DMS153 treated with DMSO at 0.1 percent for 48 hours (cell line): ENCODE measurements around the gene NEK6.

Experiments used
- DNase-seq: peaks from one replicate; lab custom pipeline; 2025; ENCODE audit not compliant: unreplicated experiment; lab: John Stamatoyannopoulos, UW

Gene NEK6

DNA sequence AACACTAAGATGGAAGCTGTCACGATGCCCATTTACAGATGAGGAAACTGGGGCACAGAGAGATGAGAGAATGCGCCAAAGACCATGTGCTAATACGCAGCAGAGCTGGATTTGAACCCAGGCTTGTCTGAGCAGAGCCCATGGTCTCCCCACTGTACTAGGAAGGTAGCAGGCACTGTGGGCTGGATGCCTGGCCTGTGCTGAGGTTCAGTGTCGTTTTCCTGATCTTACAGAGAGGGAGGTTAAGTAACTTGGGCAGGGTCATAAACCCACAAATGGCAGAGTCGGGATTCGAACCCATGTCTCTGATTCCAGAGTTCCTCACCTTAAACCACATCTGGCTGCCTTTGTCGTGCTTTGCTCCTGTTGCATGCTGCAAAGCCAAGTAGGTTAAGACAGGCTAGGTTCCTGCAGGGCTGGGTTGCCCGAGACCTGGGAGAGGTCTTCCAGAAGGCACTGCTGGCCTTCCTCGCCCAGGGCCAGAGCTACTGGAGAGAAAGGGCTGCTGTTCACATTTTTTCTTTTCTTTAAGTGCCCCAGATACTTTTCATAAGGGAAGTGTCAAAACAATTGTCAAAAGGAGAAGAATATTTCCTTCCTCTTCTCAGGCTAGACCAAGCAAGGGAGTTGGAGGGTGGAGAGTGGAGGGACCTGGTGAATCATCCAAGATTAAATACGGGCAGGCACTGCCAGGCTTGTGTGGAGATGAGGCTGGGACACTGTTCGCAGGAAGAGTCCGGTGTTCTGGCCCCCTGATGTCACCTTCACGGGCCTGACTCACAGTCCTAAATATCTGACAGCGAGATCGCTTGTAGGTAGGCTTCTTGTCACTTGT lies 3.2 kb downstream of the NEK6 start:
- no peak for DNase-seq

DNA sequence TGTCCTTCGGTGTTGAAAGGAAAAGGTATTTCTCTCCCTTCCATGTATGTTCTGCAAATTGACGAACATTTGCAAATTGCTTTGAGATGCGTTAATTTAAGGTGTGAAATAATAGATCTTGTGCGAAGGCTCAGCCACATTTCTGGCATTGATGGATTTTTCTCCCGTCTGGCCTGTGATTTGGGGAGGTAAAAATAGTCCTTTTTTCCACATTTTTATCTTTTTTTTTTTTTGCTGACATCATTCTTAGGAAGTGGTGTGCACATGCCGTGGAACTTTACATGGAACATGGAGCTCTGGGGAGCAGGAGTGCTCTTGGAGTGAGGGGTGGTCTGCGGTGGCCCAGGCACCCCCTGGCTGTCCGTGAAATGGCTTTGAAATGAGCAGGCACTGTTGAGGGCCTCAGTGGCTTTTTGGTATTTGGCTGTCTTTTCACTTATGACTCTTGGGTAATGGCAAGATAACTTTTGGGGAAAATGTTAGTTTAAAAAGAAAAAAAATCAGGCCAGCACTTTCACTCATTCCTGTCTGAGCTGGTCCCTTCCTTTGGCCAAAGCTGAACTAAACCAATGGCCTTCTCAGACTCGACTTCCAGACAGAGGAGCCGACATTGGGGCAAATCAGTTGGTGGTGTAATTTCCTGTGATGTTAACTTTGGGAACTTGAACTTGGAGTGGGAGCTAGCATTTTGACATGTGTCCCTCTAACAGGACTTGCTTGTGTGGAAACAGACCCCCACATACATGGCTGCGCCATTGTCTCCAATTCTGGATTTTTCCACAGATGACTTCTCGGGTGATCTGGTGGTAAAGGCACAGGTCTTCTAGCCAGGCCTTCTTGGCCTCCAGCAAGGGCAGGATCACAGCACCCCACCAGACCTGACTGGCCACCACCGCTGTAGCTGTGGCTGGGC lies 4.2 kb downstream of the NEK6 start:
- no peak for DNase-seq

DNA sequence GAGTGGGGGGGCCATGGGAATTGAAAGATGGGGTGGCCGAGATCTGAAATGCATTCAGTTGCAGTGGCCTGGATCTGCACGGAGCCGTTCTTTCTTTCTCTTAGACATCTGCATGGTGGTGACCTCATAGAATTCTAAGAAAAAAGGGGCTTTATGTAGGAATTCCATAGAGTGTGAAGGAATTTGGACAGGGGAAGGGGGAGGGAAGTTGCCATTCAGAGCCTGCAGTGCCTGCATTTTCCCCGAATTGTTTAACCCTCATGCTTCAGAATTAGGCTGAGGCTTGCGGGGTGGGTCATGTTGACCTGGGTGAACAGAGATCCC lies 4.9 kb downstream of the NEK6 start:
- no peak for DNase-seq

DNA sequence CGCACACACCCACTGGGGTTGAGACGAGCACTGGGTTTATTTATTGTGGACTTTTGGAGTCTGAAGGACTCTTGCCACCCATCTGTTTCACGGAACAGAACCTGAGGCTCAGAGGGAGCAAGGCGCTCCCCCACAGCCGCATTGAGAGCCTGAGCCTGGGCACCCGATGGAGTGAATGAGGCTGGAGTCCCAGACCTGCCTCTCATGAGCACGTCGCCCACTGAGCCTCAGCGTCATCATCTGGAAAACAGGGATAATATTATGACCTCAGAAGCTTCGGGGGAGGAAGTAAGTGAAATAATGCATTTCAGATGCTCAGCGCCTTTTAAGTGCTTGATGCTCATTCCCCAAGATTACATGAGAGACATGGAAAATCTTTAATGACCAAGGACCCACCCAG lies 5.5 kb downstream of the NEK6 start:
- DNase-seq: no peak

DNA sequence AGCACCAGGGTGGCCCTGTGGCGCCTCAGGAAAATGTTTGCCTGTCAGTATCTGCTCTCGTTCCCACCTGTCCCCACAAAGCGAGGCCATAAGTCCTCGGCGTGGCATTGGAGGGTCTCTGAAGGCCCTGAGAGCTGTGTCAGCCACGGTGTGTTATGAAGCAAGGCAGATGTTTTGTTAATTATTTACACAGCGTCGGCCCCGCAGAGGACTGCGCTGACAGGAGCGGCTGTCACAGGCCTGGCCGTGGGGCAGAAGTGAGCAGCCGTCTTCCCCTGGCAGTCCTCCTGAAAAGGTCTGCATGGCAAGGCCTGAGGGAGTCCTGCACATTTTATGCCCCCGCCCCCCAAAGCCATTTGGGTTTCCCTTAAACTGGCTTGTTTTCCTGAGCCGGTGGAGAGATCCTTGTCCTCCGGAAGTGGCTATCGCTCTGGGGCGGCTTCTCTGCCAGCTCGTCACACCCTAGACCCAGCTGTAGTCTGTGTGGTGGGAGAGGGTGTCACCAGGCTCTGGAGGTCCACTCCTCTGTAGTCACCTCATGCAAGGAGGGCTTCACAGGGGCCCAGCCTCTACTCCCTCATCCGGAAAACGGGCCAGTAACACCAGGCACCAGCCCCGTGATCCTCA lies 6.2 kb downstream of the NEK6 start:
- no peak for DNase-seq

DNA sequence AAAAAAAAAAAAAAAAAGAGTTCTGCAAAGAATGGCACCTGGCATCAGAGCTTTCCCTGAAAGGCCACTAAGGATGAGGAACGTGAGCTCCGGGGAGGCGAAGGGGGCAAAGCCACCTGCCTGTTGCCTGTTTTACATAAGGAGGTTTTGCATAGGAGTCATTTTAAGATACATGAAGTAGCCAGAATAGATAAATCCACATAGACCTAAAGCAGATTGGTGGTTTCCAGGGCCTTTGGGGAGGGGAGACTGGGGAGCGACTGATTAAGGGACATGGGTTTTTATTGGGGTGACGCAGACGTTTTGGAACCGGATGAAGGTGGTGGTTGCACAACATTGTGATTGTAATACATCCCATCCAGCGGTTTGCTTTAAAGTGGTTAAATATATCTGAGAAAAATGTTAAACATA lies 7.1 kb downstream of the NEK6 start:
- DNase-seq: no peak

DNA sequence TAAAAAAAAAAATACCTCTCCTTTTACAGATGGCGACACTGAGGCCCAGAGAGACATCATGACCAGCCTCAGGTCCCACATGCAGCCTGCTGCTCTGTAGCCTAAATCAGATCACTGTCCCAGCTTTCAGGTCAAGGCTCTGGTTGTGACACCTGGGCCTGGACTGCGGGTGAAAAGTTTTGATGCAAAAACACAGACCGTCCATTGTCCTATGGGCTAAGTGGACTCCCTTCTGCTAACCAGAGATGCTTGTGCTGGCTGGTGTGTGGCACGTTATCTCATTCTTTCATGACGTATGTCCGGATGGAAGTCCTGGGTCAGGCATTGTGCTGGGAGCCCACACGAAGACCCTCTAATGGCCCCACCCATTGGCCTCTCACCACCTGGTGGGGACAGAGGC lies 7.8 kb downstream of the NEK6 start:
- no peak for DNase-seq

DNA sequence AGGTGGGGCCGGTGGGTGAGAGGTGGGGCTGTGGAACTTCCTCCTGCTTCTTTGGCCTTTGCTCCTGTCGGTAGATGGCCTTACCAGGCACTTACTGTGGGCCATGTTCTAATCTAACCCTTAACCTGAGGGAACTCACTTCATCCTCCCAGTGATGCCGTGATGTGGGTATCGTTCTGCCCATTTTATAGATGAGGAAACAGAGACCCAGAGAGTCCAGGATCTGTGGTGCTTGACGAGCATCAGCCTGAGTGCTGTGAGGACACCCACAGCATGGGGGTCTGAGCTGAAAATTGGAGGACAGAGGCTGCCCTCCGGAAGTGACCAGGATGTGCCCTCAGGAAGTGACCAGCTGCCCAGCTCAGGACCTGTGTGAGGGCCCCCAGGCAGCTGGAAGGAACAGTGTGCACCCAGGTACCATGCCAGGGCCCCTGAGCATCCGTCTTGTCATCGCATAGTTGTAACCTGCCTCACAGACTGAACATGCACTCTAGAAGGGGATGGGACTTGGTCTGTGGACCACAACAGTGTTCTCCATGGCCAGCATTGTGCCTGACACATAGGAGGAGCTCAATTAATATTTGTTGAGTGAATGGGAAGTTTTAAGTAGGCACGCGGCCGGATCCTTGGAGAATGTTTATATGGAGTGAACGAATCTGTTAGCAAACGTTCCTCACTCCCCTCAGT lies 8.5 kb downstream of the NEK6 start:
- DNase-seq: no peak

DNA sequence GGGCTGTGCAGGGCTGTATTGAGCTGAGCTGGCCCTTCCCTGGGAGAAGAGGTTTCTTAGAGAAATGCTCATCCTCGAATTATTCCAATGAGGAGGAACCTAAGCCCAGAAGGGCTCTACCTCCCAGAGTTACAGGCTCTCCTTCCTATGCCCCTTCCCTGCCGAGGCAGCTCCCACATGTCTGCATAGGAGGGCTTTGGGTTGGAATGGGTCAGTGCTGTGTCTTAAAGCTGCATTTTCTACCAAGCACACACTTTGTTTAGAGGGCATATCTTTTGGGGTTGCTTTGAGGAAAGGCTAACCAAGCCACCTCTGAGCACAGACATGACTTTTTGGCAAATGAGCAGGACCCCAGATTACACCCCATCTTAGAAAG lies 9.1 kb downstream of the NEK6 start:
- DNase-seq: no peak

DNA sequence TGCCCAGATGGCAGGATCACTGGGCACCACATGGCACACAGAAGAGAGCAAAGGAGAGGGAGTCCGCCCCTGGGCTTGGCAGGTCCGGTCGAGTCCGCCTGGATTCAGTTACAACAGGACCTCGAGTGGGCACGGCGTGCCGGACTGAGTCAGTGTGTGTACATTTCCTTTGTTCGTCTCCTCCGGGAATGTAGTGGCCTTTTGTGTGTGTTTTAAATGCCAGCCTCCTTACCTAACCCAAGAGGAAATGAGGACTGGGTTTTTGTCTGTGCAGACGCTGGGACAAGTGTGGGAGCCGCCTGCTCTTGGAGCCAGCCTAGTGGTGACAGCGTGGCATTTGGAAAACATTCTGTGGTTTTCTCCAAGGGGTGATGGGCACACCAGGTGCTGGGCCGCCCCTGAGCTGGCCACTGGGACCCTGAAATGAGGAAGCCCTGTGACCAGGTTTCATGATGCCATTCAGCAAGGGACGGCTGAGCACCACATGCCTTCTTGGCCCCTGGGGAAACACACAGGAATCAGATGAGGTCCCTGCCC lies 9.6 kb downstream of the NEK6 start:
- peak; percentile 77 for DNase-seq

DNA sequence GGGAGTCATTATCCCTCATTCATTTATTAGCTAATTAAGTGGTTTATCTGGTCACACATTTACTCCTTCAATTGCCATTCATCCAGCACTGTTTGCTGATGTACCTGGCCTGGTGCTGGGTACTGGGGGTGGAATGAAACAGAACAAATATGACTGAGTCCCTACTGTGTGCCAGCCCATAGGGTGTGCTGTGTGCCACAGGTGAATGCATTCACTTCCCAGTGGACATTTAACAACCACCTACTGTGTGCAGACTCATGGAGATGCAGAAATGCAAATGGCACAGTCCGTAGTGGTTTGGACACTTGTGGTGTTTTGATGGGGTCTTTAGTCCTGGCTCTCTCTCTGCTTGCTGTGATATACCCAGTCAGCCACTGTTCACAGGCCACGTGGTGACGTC lies 10.5 kb downstream of the NEK6 start:
- no peak for DNase-seq

DNA sequence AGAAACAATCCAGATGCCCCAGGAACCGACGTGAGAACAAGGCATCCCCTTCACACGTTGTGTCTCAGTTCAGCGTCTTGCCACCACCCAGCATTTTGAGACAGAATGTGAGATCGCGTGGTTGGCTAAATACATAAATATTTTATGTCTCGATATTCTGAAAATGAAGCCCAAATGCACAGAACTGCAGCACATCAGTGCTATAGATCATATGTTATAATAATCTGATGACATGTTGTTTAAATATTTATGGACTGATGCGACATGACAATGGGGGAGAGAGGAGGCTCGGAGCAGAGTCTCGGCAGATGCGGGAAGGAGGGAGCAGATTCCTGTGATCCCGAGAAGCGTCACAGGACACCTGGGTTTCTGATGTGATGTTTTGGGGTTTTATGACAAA lies 10.9 kb downstream of the NEK6 start:
- no peak for DNase-seq

DNA sequence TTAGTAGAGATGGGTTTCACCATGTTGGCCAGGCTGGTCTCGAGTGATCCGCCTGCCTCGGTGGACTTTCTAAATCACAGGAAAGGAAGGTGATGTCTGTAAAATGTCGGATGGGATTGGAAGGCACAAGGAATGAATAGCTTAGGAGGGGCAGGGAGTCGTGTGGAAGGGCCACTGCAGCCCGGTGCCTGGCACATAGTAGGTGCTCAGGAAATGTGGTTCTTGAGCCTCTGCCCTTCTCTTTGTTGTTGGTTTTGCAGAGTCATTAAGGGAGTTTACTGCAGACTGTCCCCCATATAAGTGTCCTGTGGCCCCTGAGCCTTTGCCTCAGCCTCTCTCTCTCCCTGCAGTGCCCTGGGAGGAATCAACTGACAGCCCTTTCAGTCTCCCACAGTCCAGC lies 11.8 kb downstream of the NEK6 start:
- DNase-seq: no peak

DNA sequence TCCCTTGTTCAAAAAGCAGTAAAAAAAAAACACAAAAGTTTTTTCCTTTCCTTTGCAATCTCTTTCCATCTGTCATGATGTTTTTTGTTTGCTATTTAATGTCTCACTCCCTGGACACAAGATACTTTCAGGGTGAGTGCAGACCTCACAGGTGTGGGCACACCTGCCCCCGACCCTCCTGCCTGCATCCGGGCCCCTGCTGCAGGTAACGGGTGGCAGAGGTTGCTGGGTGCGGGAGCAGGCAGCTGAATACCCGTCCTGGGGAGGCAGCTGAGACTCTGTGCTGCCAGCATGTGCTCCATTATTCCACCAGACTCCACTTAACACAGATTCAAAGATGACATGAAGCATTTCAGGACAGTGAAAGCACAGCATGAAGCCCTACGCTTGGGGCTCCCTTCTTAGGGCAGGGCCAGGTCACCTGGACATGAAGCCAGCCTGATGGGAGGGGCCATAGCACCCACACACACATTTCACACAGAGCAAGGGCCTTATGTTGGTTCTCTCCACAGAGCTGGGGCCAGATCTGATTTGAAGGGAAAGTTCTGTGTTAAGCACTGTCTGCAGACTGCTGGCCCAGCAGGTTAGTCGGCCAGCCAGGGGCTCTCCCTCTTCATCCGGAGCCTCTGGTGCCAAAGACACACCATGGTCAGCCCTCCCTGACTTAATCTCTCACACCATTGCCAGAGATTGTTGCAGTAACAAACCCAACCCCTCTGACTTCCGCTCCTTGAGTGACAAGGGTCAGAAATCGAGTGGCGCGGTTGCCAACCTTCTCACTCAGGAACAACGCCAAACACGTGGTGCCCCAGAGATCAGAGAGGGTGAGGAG lies 13.0 kb downstream of the NEK6 start:
- no peak for DNase-seq

DNA sequence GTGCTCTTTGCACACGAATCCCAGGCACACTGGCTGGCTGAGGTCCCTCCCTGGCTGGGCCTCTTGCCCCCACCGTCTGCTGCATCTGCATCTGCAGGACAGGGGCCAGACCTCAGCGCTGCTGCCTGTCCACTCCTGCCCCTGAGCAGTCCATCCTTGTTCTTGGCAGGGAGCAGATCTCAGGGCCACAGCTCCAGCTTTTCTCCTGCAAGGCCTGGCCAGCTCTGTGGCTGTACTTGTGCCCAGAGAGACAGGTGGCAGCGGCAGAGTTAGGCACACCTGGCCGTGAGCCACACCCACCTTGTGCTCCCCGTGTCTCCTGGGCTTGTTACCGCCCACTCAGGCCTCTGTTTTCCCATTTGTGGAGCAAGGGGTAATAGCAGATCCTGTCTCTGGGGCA lies 13.9 kb downstream of the NEK6 start:
- peak; percentile 26 for DNase-seq

DNA sequence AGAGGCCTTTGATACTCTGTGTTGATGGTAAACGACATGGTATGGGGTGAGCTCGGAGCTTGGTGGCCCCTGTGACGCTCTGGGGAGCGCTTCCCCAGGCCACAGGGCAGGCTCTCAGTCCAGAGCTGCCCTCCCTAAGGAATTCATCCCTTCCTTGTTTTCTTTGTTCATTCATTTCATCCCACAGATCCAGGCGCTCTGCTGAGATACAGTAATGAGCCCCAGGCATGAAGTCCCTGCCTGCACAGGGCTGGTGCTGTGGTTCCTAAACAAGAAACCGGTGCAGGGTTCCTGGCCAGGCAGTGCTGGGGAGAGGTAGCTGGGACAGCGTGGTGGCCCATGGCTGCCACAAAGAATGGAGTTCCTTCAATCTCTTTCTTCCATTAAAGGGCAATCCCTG lies 14.4 kb downstream of the NEK6 start:
- DNase-seq: no peak

DNA sequence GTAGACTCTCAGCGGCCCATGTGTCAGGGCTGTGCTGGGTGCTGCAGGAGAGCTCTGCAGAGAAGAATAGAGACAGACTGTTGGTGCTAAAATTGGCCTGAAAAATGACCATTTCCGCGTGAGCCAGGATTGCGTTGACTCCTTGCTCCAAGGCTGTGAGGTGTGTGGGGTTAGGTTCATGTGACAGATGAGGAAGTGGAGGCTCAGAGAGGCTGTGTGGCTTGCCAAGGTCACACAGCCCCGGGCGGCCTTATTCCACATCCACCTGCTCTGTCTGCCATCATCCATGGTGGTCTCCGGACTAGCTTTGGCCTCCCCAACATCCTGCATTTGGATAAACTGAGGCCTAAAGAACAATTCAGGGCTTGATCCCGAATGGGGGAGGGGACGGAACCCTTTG lies 15.2 kb downstream of the NEK6 start:
- DNase-seq: no peak

DNA sequence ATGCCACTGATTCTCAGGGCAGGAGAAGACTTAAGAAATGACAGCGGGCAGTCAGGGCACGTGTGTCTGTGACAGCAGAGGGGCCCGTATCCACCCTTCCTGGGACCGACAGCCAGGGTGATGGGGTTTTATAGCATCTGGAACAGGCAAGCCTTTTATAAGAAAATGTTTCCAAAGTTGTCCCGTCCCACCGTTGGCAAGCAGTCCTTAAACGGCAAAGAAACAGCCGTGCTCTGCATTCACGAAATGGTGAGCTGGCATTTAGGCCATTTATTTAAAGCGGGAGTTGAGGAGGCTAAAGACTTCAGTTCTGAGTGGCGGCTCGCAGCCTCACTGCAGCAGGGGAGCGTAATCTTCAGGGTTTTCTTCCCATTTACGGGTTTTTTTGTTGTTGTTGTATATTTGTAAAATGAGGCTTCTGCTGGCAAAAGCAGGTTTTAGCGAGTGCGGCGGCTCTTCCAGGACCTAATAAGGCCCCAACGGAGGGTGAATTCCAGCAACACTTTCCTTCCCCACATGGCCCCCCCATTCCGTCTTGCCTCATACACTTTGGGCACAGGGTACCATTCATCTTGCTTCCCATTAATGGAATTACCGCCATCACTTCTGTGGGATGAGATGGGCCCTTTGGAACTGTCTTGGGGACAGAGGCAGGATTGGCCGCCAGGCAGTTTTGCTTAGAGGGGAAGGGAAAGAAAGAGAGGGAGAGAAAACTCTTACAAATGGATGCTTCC lies 15.8 kb downstream of the NEK6 start:
- no peak for DNase-seq

DNA sequence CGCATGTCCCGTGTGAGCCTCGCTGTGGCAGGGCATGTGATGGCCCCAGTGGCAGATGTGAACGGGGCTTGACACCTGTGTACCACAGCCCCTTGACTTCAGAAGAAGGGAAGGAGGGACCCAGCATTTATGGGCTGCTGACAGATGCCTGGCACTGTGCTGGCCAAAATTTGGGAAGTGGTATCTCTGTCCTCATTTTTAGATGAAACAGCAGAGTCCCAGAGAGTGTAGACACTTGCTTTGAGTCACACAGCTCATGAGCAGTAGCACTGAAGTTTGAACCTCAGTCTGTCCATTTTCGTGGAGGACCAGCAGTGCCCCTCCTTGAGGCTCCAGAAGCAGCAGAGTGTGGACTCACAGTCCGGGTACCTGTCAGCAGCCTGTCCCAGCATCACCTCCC lies 16.5 kb downstream of the NEK6 start:
- DNase-seq: no peak

DNA sequence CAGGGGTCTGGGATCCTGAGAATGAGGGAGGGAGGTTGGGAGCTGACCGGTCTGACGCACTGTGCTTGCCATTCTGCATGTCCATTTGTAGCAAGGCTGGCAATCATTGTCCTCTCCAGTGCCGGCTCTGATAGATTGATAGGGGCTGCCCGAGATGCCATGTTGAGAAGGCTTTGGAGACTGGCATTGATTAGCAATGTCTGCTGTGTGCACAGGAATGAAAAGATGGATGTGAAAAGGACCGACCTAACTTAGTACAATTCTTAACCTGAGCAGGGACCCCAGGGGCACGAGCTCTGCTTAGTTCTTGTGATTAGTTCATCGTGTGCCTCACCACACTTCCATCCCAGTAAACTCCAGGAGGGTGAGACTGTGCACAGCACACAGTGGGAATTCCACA lies 17.0 kb downstream of the NEK6 start:
- DNase-seq: no peak
